HG03097 (cell line): ENCODE data around the gene PTGR1.
"Not testable (repeated sequence)": the region's sequence is repeated elsewhere in the genome, so short reads cannot be mapped to it uniquely, and the experiment has no call there.

Experiments
- ATAC-seq: cut with Tn5 transposase; IDR thresholded peaks from one replicate; pipeline ENCODE4 v1.9.1; 2021; ENCODE audit not compliant: unreplicated experiment, low FRiP score

PTGR1 gene

GRCh38 chr9:111599092-111599954, at the start of gene PTGR1:
TSS of gene PTGR1 (minus strand) at chr9:111599647. CDS start at chr9:111597422, 2,225 bp downstream.
- no peak for ATAC-seq

- no peak for ATAC-seq
These were observed 49.6 kb upstream of the PTGR1 start for GRCh38 chr9:111649016-111649415.

DNA sequence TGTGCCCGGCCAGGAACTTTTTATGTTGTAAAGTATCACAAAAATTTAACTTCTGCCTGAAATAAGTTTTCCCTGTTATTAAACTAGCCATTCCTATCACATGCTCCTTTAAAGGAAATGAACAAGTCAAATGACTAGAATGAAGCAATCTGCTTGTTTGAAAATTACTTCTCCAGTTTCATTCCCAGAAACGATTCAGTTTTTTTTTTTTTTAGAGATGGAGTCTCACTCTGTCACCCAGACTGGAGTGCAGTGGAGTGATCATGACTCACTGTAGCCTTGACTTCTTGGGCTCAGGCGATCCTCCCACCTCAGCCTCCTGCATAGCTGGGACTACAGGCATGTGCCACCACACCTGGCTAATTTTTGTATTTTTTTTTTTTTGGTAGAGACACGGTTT, 48.6 kb upstream of the PTGR1 start:
- ATAC-seq: no peak

DNA sequence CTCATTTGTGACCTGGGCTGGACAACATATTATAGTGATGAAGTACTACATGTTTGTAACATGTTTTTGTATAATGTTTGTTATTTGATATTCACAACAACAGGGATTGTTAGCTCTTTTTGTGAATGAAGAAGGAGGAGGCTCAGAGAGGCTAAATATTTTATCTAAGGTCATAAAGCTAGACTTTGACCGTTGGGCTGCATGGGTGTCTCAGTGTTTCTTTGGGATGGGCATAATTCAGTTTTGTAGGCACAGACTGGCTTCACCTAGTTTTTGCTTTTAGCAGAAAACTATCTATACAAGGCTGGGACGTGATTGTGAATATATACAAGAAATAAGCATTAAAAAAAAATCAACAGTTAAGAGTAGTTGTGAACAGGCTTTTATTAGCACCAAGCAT, 47.0 kb upstream of the PTGR1 start:
- no peak for ATAC-seq

DNA sequence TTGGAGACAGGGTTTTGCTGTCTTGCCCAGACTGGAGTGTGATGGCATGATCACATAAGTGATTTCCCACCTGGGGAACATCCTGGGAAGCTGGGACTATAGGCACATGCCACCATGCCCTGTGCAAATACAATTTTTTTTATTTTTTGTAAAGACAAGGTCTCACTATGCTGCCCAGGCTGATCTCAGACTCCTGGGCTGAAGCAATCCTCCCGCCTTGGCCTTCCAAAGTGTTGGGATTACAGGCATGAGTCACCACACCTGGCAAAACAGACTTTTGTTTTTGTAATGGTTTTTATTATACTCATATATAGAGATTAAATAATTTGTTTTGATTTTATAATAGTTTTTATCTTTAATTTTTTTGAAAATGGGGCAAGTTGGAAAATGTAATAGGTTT, 46.4 kb upstream of the PTGR1 start:
- ATAC-seq: no peak

- ATAC-seq: no peak
These were observed 44.8 kb upstream of the PTGR1 start for GRCh38 chr9:111644195-111644772.

- ATAC-seq: no peak
These were observed 38.0 kb upstream of the PTGR1 start for GRCh38 chr9:111637421-111637950.

DNA sequence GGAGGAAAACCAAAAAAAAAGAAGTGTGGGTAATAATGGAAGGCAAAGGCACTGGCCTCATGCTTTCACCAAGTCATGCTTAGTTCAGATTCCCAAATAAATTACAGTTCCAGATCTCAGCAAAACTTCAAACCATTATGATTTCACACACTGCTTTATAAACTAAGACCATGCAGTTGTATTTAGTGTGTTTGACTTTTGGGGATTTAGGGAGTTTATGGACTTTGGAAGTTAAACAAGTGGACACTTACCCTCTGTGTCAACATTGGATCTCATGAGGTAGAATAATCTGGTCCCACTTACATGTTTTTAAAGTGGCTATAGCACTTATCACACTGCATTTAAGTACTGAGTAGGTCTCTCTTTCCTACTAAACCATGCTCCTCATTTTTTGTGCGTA, 35.4 kb upstream of the PTGR1 start:
- ATAC-seq: no peak

DNA sequence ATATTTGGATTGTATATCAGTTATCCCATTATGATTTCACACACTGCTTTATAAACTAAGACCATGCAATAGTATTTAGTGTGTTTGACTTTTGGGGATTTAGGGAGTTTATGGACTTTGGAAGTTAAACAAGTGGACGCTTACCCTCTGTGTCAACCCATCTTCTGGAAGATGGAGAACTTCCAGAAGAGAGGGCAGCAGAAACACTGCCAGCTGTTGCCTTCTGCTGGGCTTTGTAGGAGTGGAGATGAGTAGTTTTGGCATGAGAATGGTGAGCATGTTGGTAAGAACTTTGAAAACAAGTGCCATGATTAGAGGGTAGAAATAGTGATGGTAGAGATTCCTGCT, 33.9 kb upstream of the PTGR1 start:
- ATAC-seq: no peak

- ATAC-seq: no peak
These were observed 33.4 kb upstream of the PTGR1 start for GRCh38 chr9:111632695-111633388.

DNA sequence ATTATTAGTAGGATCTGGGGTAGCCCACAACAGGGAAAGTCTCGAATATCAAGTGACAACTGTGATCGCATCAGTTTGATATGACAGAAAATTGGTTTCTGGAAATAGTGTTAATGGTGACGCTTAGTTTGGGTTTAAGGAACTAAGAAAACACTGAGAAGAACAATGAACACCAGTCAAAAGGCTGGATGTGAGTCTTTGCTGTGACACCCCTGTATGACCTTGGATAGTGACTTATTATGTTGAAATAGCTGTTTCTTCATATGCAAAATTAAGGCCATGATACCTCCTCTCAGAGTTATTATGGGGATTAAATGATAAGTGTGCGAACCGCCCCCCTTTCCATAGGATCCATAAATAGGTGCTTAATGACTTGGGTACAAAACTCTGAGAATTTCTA, 32.6 kb upstream of the PTGR1 start:
- no peak for ATAC-seq

DNA sequence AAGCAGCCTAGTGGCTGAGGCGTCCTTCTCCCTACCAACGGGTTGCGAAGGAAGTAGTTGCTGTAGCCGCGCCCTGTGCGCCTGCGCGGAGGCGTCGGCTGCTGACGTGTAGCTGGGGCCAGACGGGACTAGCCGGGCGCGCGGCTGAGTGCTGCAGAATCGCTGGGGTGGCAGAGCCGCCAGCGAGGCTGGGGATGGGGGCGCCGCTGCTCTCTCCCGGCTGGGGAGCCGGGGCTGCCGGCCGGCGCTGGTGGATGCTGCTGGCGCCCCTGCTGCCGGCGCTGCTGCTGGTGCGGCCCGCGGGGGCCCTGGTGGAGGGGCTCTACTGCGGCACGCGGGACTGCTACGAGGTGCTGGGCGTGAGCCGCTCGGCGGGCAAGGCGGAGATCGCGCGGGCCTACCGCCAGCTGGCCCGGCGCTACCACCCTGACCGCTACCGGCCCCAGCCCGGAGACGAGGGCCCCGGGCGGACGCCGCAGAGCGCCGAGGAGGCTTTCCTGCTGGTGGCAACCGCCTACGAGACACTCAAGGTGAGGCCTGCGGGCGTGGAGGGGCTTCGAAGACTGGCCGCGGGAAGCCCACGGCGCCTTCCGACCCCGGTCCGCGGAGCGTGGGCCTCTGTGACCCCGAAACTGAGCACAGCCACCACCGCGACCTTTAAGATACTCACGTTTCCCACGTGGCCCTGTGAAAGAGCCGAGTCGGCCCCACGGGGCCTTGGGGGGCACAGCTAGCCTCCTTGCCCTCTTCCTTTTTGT, 31.9 kb upstream of the PTGR1 start, which contains the start of gene DNAJC25:
Gene DNAJC25, plus strand, starts transcription at position 121 of the 758 bp plus-strand sequence. Its CDS starts 74 bp downstream, at position 195.
- ATAC-seq: peak; percentile 96

DNA sequence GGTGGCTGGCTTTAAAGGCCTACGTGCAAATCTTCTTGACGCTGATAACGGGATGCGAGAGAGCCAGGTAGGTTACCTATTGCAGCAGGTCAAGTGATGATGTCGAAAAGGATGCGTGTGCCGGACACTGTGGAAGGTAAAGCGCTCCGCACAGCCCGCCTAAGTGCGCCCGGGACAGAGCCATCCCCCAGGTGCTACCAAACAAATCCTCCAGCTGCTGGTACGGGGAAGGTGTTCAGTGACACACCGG, 31.4 kb upstream of the PTGR1 start:
- ATAC-seq: no peak

DNA sequence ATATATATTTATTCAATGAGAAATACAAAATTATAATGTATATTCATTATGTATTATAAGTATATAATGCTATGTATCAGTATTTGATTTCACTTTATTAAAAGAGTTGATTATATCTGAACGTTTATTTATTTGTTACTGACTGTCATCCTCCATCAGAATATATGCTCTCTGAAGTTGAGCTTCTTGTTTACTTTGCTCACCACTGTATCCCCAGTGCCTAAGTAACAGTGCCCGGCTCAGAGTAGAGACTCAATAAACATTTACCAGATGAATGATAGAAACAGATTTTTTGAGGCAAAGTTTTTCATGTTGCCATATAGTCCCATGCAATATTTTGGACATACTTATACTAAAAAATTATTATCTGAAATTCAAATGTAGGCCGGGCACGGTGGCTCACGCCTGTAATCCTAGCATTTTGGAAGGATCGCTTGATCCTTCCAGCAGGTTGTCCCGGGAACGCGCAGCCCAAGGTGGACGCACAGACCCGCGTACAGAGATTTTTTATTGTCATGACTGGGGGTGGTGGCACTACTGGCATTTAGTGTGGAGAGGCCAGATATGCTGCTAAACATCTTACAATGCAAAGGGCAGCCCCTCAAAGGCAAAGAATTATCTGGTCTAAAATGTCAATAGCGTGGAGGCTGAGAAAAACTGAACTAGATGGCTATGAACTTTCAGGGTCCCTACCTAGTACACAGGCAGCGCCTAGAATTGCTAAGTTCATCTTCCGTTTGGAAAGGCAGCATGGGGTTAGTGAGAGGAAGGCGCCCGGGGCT, 30.9 kb upstream of the PTGR1 start:
- ATAC-seq: peak; percentile 22

GRCh38 chr9:111628411-111628810, 29.0 kb upstream of the PTGR1 start:
- ATAC-seq: no peak

- no peak for ATAC-seq
These were observed 28.0 kb upstream of the PTGR1 start for GRCh38 chr9:111627260-111627963.

DNA sequence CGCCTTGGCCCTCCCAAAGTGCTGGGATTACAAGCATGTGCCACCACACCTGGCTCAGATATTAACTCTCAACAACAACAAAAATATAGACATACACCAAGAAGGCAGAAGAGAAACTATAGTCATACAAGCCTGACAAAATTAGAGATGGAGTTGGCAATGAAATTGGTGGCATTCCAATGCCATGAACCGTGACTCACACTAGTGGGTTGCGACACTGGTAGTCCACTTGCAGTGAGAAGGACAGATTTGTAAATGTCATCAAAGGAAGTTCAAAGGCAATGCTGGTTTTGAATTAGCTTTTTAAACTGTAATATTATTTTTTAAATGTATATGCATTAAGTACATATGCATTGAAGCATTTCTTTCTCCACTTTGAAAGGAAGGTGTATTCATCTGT, 23.2 kb upstream of the PTGR1 start:
- ATAC-seq: no peak

- ATAC-seq: no peak
These were observed 22.5 kb upstream of the PTGR1 start for GRCh38 chr9:111621895-111622480.

DNA sequence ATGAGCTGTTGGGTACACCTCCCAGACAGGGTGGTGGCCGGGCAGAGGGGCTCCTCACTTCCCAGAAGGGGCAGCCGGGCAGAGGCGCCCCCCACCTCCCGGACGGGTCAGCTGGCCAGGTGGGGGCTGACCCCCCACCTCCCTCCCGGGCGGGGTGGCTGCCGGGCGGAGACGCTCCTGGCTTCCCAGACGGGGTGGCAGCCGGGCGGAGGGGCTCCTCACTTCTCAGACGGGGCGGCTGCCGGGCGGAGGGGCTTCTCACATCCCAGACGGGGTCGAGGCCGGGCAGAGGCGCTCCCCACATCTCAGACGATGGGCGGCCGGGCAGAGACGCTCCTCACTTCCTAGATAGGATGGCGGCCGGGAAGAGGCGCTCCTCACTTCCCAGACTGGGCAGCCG, 17.9 kb upstream of the PTGR1 start:
- not testable (repeated sequence) for ATAC-seq
